Vagina (tissue), 2 donors: Measurements from ENCODE around the gene RSF1. TPM values are rescaled to one million over a fixed set of nuclear protein-coding genes. Genes with fewer than 3 reads are reported as not detected.

Source experiments
- DNase-seq, 2 donors: peaks; one replicate each; pipeline ENCODE4 v3.0.0-alpha.2; 2017; ENCODE audit errors: extremely low spot score in 2 of 2
- H3K27ac ChIP-seq: fragments of 200-600 bp; sonication (generic); one replicate; pipeline ENCODE4 v1.5.1; 2019
- H3K27me3 ChIP-seq: fragments of 200-600 bp; sonication (generic); one replicate; pipeline ENCODE4 v1.5.1; 2019
- H3K36me3 ChIP-seq, 2 donors: fragments of 200-600 bp; sonication (generic); one replicate each; pipeline ENCODE4 v1.5.1; 2017 to 2019
- H3K4me1 ChIP-seq: fragments of 200-600 bp; sonication (generic); one replicate; pipeline ENCODE4 v1.5.1; 2019
- H3K4me3 ChIP-seq, 2 donors: fragments of 200-600 bp; sonication (generic); 1 replicate in 1 of 2; 2 replicates in 1 of 2; pipeline ENCODE4 v1.5.1; 2016 to 2019
- H3K9me3 ChIP-seq: fragments of 200-600 bp; sonication (generic); one replicate; pipeline ENCODE4 v1.5.1; 2019
- POLR2A ChIP-seq, 2 donors: fragments of 450-650 bp; IDR thresholded peaks; one replicate each; pipeline ENCODE4 v1.6.1; 2017; ENCODE audit warnings: antibody characterized with exemption in 2 of 2, mild to moderate bottlenecking in 2 of 2, moderate library complexity in 2 of 2
- POLR2AphosphoS5 ChIP-seq, 2 donors: sonication (generic); formaldehyde crosslinking; IDR thresholded peaks; one replicate each; pipeline ENCODE4 v1.9.0; 2017; ENCODE audit warnings: antibody characterized with exemption in 2 of 2, mild to moderate bottlenecking in 2 of 2, low read depth in 1 of 2; ENCODE audit not compliant: insufficient read depth in 1 of 2
- intact Hi-C: fragments of 100-400 bp; cut with DNase I; formaldehyde crosslinking; loops from one replicate; pipeline ENCODE4 v1.15.1; 2023
- total RNA-seq: library from RNA; depleted of rRNA; stranded (reverse); fragments of >200 nt; gene quantifications from one replicate; pipeline ENCODE4 v1.2.3, GENCODE V29; 2016
- TF ChIP-seq, protein P1 (sequence below), 3 experiments: fragments of 450-650 bp in 2 of 3; fragments of 200-600 bp in 1 of 3; sonication (generic) in 1 of 3; IDR thresholded peaks; one replicate each; pipeline ENCODE4 v1.5.1; 2017 to 2019; ENCODE audit warnings: antibody characterized with exemption in 3 of 3, mild to moderate bottlenecking in 2 of 3, moderate library complexity in 2 of 3

RSF1 gene
- total RNA-seq, 1 donor from 2014 or later, result 60.4 TPM

DNA sequence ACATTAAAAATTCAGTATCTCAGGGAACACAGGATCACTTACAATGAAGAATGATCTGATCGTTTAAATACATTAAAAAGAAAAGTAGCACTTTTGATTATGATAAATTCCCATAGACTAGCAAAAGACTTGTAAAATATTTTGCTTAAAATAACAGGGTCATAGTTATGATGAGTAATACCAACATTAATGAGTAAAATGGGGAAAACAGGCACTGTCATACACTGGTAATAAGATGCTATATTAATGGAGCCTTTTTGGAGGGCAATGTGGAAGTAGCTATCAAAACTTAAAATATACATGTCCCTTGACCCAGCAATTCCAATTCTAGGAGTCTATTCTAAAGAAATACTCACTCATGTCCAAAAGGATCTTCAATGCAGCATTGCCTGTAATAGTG, 121.1 kb downstream of the RSF1 start:
- no peaks in the 10 kb centered on the region for H3K4me1 ChIP-seq
- peaks cover 0 to 34% of the 10 kb centered on the region in 2 donors for H3K36me3 ChIP-seq
- no peak overlapping the region for H3K27ac ChIP-seq
- H3K27me3 ChIP-seq, result no peaks in the 10 kb centered on the region
- TF ChIP-seq POLR2AphosphoS5 (IDR thresholded peaks at IDR 0.05; ENCODE audit: insufficient read depth in 1 of 2, low read depth in 1 of 2) (no peak), POLR2A (IDR thresholded peaks at IDR 0.05) (no peak)
- TF ChIP-seq, protein P1, sequence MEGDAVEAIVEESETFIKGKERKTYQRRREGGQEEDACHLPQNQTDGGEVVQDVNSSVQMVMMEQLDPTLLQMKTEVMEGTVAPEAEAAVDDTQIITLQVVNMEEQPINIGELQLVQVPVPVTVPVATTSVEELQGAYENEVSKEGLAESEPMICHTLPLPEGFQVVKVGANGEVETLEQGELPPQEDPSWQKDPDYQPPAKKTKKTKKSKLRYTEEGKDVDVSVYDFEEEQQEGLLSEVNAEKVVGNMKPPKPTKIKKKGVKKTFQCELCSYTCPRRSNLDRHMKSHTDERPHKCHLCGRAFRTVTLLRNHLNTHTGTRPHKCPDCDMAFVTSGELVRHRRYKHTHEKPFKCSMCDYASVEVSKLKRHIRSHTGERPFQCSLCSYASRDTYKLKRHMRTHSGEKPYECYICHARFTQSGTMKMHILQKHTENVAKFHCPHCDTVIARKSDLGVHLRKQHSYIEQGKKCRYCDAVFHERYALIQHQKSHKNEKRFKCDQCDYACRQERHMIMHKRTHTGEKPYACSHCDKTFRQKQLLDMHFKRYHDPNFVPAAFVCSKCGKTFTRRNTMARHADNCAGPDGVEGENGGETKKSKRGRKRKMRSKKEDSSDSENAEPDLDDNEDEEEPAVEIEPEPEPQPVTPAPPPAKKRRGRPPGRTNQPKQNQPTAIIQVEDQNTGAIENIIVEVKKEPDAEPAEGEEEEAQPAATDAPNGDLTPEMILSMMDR (IDR thresholded peaks at IDR 0.05), result no peak
- intact Hi-C loops, result no loop called here
- DNase-seq, result no peak
- no peaks in the 10 kb centered on the region for H3K9me3 ChIP-seq
- H3K4me3 ChIP-seq, result no peak overlapping the region

DNA sequence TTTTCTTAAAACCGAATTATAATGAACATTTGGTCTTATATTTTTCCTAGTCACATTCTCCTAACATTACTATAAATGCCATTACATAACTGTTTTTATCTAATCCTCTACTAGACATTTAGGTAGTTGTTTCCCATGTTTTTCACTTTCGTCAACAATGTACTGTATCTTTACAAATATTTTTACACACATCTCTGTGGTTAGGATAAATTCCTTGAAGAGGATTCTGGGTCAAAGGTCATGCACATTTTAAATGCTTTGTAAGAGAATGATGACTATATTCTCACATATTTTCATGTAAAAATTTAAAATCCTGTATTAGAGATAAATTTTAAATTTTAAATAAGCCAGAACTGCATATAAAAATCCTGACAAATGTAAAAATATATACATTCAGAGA, 121.6 kb downstream of the RSF1 start:
- H3K36me3 ChIP-seq, result peaks cover 0 to 34% of the 10 kb centered on the region in 2 donors
- no peak for DNase-seq
- no peak overlapping the region for H3K27ac ChIP-seq
- no peak for TF ChIP-seq POLR2AphosphoS5 (IDR thresholded peaks at IDR 0.05; ENCODE audit: insufficient read depth in 1 of 2, low read depth in 1 of 2)
- intact Hi-C loops, result no loop called here
- no peaks in the 10 kb centered on the region for H3K27me3 ChIP-seq
- H3K4me1 ChIP-seq, result no peaks in the 10 kb centered on the region
- H3K9me3 ChIP-seq, result no peaks in the 10 kb centered on the region
- no peak overlapping the region for H3K4me3 ChIP-seq

DNA sequence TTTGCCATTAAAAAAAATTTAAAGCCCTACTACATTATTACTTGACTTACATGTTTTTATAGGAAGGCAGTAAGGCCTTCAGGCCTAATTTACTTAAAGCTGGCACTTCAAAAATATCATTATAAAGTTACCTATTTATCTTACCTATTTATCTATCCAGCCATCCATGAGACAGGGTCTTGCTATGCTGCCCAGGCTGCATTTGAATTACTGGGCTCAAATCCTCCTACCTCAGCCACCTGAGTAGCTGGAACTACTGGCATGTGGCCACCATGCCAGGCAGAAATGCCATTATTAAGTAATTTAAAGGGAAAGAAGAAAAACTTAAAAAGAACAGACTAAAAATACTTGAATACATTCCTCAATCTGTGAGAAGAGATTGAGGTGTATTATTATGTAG, 122.7 kb downstream of the RSF1 start:
- peaks cover 0 to 38% of the 10 kb centered on the region in 2 donors for H3K36me3 ChIP-seq

DNA sequence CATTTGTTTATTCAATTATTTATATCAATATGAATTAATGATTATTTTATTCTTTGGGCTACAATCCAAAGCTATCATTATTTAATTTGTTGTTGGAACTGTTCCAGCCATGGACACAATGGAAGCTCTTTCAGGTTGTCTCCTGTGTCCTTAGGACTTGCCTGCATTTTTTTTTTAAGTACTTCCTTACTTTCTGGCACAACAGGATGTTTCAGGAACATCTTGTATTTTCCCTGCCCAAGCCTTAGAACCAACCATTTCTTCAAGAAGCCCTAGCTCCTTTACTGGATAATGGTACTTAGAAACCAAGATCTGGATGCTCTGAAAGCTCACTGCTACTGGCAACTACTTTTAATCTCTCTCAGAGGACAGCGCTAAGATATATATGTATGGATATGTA, 125.1 kb downstream of the RSF1 start:
- H3K4me3 ChIP-seq, result no peak overlapping the region
- no peaks in the 10 kb centered on the region for H3K27me3 ChIP-seq
- no peaks in the 10 kb centered on the region for H3K9me3 ChIP-seq
- peaks cover 0 to 50% of the 10 kb centered on the region in 2 donors for H3K36me3 ChIP-seq
- H3K27ac ChIP-seq, result no peak overlapping the region
- TF ChIP-seq POLR2A (IDR thresholded peaks at IDR 0.05), result no peak
- TF ChIP-seq, protein P1 (IDR thresholded peaks at IDR 0.05), result no peak
- TF ChIP-seq POLR2AphosphoS5 (IDR thresholded peaks at IDR 0.05; ENCODE audit: insufficient read depth in 1 of 2, low read depth in 1 of 2), result peak in 1 of 2 donors; percentile 26
- no peaks in the 10 kb centered on the region for H3K4me1 ChIP-seq
- no peak for DNase-seq
- intact Hi-C loops, result no loop called here

More for the DNA sequence above, 122.7 kb downstream of the RSF1 start:
- DNase-seq, result no peak
- H3K4me3 ChIP-seq, result no peak overlapping the region
- H3K27ac ChIP-seq, result no peak overlapping the region
- H3K27me3 ChIP-seq, result no peaks in the 10 kb centered on the region
- H3K9me3 ChIP-seq, result no peaks in the 10 kb centered on the region
- no peaks in the 10 kb centered on the region for H3K4me1 ChIP-seq
- TF ChIP-seq POLR2AphosphoS5 (IDR thresholded peaks at IDR 0.05; ENCODE audit: insufficient read depth in 1 of 2, low read depth in 1 of 2) (no peak), POLR2A (IDR thresholded peaks at IDR 0.05) (no peak)
- TF ChIP-seq, protein P1 (IDR thresholded peaks at IDR 0.05), result no peak
- intact Hi-C loops, result no loop called here

DNA sequence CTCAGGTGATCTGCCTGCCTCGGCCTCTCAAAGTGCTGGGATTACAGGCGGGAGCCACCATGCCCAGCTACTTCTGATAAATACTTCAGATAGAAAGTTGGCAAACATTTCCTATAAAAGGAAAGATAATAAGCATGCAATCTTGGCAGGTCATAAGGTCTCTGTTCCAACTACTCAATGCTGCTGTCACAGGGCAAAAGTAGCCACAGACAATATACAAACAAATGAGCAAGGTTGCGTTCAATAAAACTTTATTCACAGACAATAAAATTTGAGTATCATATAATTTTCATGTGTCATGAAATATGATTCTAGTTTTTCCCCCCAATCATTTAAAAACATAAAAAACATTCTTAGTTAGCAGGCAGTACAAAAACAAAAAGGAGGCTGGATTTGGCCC, 129.9 kb downstream of the RSF1 start:
- Histone ChIP-seq H3K27ac (no peak overlapping the region), H3K9me3 (no peaks in the 10 kb centered on the region), H3K27me3 (no peaks in the 10 kb centered on the region), H3K36me3 (peaks cover 0 to 44% of the 10 kb centered on the region in 2 donors), H3K4me3 (no peak overlapping the region), H3K4me1 (no peaks in the 10 kb centered on the region)
- intact Hi-C loops, result no loop called here
- TF ChIP-seq POLR2AphosphoS5 (IDR thresholded peaks at IDR 0.05; ENCODE audit: insufficient read depth in 1 of 2, low read depth in 1 of 2) (no peak), POLR2A (IDR thresholded peaks at IDR 0.05) (no peak)
- TF ChIP-seq, protein P1 (IDR thresholded peaks at IDR 0.05), result no peak
- no peak for DNase-seq
